HCT116 (cell line): ENCODE results near the gene TBX5. TPM values are rescaled to one million over a fixed set of nuclear protein-coding genes. Genes with fewer than 3 reads are reported as not detected.

Source experiments
- ATAC-seq: fragments of 200-7000 bp; cut with Tn5 transposase; 2 replicates; pipeline ENCODE4 v1.9.1; 2020; ENCODE audit warnings: mild to moderate bottlenecking, moderate library complexity
- BruUV-seq: library from RNA; stranded (reverse); fragments of 400-500 nt; replicated peaks from 2 replicates; lab custom pipeline; 2021; lab: Mats Ljungman, UMichigan
- CTCF ChIA-PET: fragments of 300-600 bp; sonication (Branson Sonifier 250); formaldehyde crosslinking; loops from one replicate; lab custom pipeline; 2021; ENCODE audit warnings: antibody characterized with exemption; lab: Charles Lee
- POLR2A ChIA-PET: fragments of 300-600, 350-600 bp; sonication (Branson Sonifier 250); formaldehyde crosslinking; loops from one replicate; lab custom pipeline; 2021; ENCODE audit warnings: antibody characterized with exemption; lab: Charles Lee
- RAD21 ChIA-PET, 2 experiments: fragments of 300-600 bp; sonication (Branson Sonifier 250); formaldehyde crosslinking; loops; one replicate each; lab custom pipeline; 2023; ENCODE audit warnings: low total read pairs in 2 of 2; ENCODE audit not compliant: uncharacterized antibody in 2 of 2, unreplicated experiment in 2 of 2, low non-redundant PET in 1 of 2; lab: Charles Lee
- DNase-seq: peaks from one replicate; pipeline ENCODE4 v3.0.0-alpha.2; 2010; ENCODE audit warnings: low read depth, low spot score
- H2AFZ ChIP-seq: fragments of 200-600 bp; shearing (Covaris generic), sonication (generic); 2 replicates; pipeline ENCODE4 v1.6.1; 2017; ENCODE audit warnings: low read depth, mixed run types, mixed read lengths, antibody characterized with exemption, low read length; ENCODE audit not compliant: poor library complexity, severe bottlenecking
- H3K27ac ChIP-seq: 2 replicates; pipeline ENCODE4 v1.5.1; 2012; ENCODE audit warnings: low read depth, low read length
- H3K27me3 ChIP-seq: fragments of 200-600 bp; sonication (generic); 2 replicates; pipeline ENCODE4 v1.6.1; 2016; ENCODE audit warnings: mixed run types, low read length, mixed read lengths; ENCODE audit not compliant: insufficient read depth
- H3K36me3 ChIP-seq, 2 experiments: fragments of 200-500 bp in 1 of 2; fragments of 200-600 bp in 1 of 2; sonication (Bioruptor generic) in 1 of 2; sonication (generic) in 1 of 2; 2 replicates each; pipeline versions ENCODE4 v1.5.1 to v1.6.1; 2014 to 2016; ENCODE audit warnings: low read length in 2 of 2, inconsistent platforms in 1 of 2, mixed read lengths in 1 of 2, mixed run types in 1 of 2; ENCODE audit not compliant: insufficient read depth in 2 of 2, control insufficient read depth in 1 of 2
- H3K4me1 ChIP-seq, 2 experiments: fragments of 200-600 bp in 1 of 2; sonication (generic) in 1 of 2; 2 replicates each; pipeline versions ENCODE4 v1.5.1 to v1.6.1; 2012 to 2017; ENCODE audit warnings: low read length in 2 of 2, inconsistent platforms in 1 of 2, mild to moderate bottlenecking in 1 of 2, mixed read lengths in 1 of 2, mixed run types in 1 of 2, moderate library complexity in 1 of 2; ENCODE audit not compliant: insufficient read depth in 2 of 2, control insufficient read depth in 1 of 2
- H3K4me2 ChIP-seq: fragments of 200-600 bp; sonication (generic); 2 replicates; pipeline ENCODE4 v1.6.1; 2017; ENCODE audit warnings: mixed run types, low read length, mixed read lengths
- H3K4me3 ChIP-seq, 2 experiments: fragments of 200-600 bp in 1 of 2; sonication (generic) in 1 of 2; replicated peaks in 1 of 2; 2 replicates each; pipeline ENCODE4 v1.5.1; 2011 to 2016; ENCODE audit warnings: low read length in 2 of 2, control low read depth in 1 of 2, low read depth in 1 of 2, mild to moderate bottlenecking in 1 of 2, mixed read lengths in 1 of 2, mixed run types in 1 of 2
- H3K79me2 ChIP-seq: fragments of 200-600 bp; sonication (generic); 2 replicates; pipeline ENCODE4 v1.6.1; 2017; ENCODE audit warnings: mild to moderate bottlenecking, mixed run types, low read length, moderate library complexity, mixed read lengths; ENCODE audit not compliant: insufficient read depth
- H3K9ac ChIP-seq: fragments of 200-600 bp; sonication (generic); 2 replicates; pipeline ENCODE4 v1.6.1; 2016; ENCODE audit warnings: low read length, mixed read lengths
- H3K9me2 ChIP-seq: fragments of 200-600 bp; sonication (generic), shearing (Covaris generic); 2 replicates; pipeline ENCODE4 v1.6.1; 2017; ENCODE audit warnings: mixed run types, mild to moderate bottlenecking, moderate library complexity; ENCODE audit not compliant: insufficient read depth
- H3K9me3 ChIP-seq, 2 experiments: fragments of 200-500 bp in 1 of 2; fragments of 200-600 bp in 1 of 2; sonication (Bioruptor generic) in 1 of 2; sonication (generic) in 1 of 2; 2 replicates each; pipeline ENCODE4 v1.6.1; 2014 to 2017; ENCODE audit warnings: low read length in 2 of 2, mixed read lengths in 2 of 2, inconsistent platforms in 1 of 2, low read depth in 1 of 2, mild to moderate bottlenecking in 1 of 2, mixed run types in 1 of 2, moderate library complexity in 1 of 2; ENCODE audit not compliant: control insufficient read depth in 1 of 2, insufficient read depth in 1 of 2
- H4K20me1 ChIP-seq: fragments of 200-600 bp; sonication (generic), shearing (Covaris generic); 2 replicates; pipeline ENCODE4 v1.6.1; 2017; ENCODE audit warnings: mixed run types, mild to moderate bottlenecking, moderate library complexity; ENCODE audit not compliant: insufficient read depth
- ATF3 ChIP-seq: IDR thresholded peaks from 2 replicates; pipeline ENCODE4 v1.6.1; 2012
- CBX3 ChIP-seq: IDR thresholded peaks from 2 replicates; pipeline ENCODE4 v1.6.1; 2012; ENCODE audit warnings: low read depth
- CEBPB ChIP-seq: IDR thresholded peaks from 2 replicates; pipeline ENCODE4 v1.6.1; 2012; ENCODE audit warnings: low read depth
- EZH2 ChIP-seq: fragments of 200-600 bp; sonication (generic); IDR thresholded peaks from 2 replicates; pipeline ENCODE4 v1.6.1; 2017; ENCODE audit warnings: antibody characterized with exemption, mixed run types
- EZH2phosphoT487 ChIP-seq: fragments of 200-600 bp; IDR thresholded peaks from 2 replicates; pipeline ENCODE4 v1.6.1; 2018; ENCODE audit warnings: antibody characterized with exemption, borderline replicate concordance
- FOSL1 ChIP-seq: IDR thresholded peaks from 2 replicates; pipeline ENCODE4 v1.6.1; 2012; ENCODE audit warnings: low read depth
- JUND ChIP-seq: IDR thresholded peaks from 2 replicates; pipeline ENCODE4 v1.6.1; 2012
- POLR2A ChIP-seq: IDR thresholded peaks from 2 replicates; pipeline ENCODE4 v1.7.0; 2011; ENCODE audit warnings: borderline replicate concordance; ENCODE audit not compliant: insufficient read depth, insufficient read length; ENCODE audit errors: extremely low read depth
- POLR2AphosphoS5 ChIP-seq: IDR thresholded peaks from 2 replicates; pipeline ENCODE4 v1.6.1; 2011; ENCODE audit warnings: mild to moderate bottlenecking, low read depth, low read length, moderate library complexity
- RAD21 ChIP-seq: IDR thresholded peaks from 2 replicates; pipeline ENCODE4 v1.6.1; 2012; ENCODE audit warnings: low read depth, mild to moderate bottlenecking
- SIN3A ChIP-seq: IDR thresholded peaks from 2 replicates; pipeline ENCODE4 v1.6.1; 2012; ENCODE audit warnings: low read depth
- SP1 ChIP-seq: IDR thresholded peaks from 2 replicates; pipeline ENCODE4 v1.6.1; 2012; ENCODE audit warnings: low read depth
- TCF7L2 ChIP-seq: IDR thresholded peaks from 2 replicates; pipeline ENCODE4 v1.7.0; 2011; ENCODE audit warnings: borderline replicate concordance, inconsistent platforms; ENCODE audit not compliant: insufficient read depth, insufficient read length; ENCODE audit errors: extremely low read depth
- YY1 ChIP-seq: IDR thresholded peaks from 2 replicates; pipeline ENCODE4 v1.6.1; 2011; ENCODE audit warnings: low read length, low read depth, moderate library complexity, mild to moderate bottlenecking; ENCODE audit not compliant: insufficient replicate concordance; ENCODE audit errors: extremely low read depth
- ZFX ChIP-seq: fragments of 450-650 bp; IDR thresholded peaks from 2 replicates; pipeline ENCODE4 v1.6.1; 2017
- ZNF274 ChIP-seq: fragments of 200-500 bp; sonication (Bioruptor generic); IDR thresholded peaks from 2 replicates; pipeline ENCODE4 v1.6.1; 2014; ENCODE audit warnings: mild to moderate bottlenecking, low read depth, low read length, inconsistent platforms
- intact Hi-C: fragments of 100-400 bp; cut with micrococcal nuclease; formaldehyde crosslinking; loops from 2 replicates; pipeline ENCODE4 v1.10.0; 2022
- total RNA-seq: library from RNA; stranded (reverse); gene quantifications from one replicate; pipeline ENCODE4 v1.2.1, GENCODE V29; 2021; ENCODE audit not compliant: unreplicated experiment
- TF ChIP-seq, protein P1 (sequence below): IDR thresholded peaks from 2 replicates; pipeline ENCODE4 v1.6.1; 2011; ENCODE audit warnings: mild to moderate bottlenecking, low read length, moderate library complexity; ENCODE audit not compliant: insufficient replicate concordance; ENCODE audit errors: extremely low read depth
- TF ChIP-seq, protein P2 (sequence below): IDR thresholded peaks from 2 replicates; pipeline ENCODE4 v1.6.1; 2012
- TF ChIP-seq, protein P3 (sequence below), 3 experiments: fragments of 200-600 bp in 1 of 3; sonication (generic) in 1 of 3; IDR thresholded peaks in 2 of 3; conservative IDR thresholded peaks in 1 of 3; 2 replicates each; pipeline ENCODE4 v1.5.1; 2012 to 2017; ENCODE audit warnings: low read depth in 2 of 3, low read length in 2 of 3, antibody characterized with exemption in 1 of 3, borderline replicate concordance in 1 of 3, control low read depth in 1 of 3, mild to moderate bottlenecking in 1 of 3, mixed read lengths in 1 of 3, mixed run types in 1 of 3, moderate library complexity in 1 of 3; ENCODE audit not compliant: insufficient read depth in 1 of 3

Gene TBX5
- total RNA-seq, 1 experiment from 2014 or later = 0.10 TPM

DNA sequence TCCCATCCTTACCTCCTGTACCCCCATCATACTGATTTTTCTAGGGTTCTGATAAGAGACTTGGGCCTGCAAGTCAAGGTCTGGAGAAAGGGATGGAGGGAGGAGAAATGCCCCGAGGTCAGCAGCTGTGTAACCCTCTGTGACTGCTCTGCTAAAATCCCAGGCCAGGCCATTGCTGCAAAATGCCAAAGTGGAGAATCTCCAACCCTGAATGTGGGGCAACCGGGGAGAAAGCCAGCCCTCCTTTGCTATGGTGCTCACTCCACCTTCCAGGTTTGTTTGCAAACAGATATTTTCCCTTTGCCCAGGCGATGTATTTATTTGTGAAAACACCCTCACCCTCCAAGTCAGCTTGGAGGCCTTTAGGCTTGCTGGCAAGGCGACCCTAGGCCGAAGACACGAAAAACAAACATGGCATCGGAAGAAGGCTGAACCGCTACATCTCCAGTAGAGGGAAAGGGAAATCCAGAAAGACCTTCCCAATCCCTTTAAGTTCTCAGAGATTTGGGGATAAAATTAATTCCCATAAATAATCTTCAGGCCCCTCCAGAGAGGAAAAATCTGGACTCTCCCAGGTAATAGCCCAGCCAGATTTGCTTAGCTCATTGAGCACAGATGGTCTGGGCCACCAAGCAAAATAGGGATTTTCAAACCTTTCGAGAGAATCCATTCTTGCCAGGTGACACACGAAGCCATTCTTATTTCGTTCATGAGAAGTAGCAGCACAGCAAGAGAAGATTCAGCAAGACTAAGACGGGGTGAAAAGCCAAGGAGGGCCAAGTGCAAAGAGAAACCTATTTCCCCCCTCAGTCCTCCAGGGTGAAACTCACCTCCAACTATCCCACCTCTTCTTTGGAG is 1.3 kb upstream of the TBX5 start:
- H2AFZ ChIP-seq = no peak overlapping the region
- no peaks in the 10 kb centered on the region for H3K36me3 ChIP-seq
- no peaks in the 10 kb centered on the region for H4K20me1 ChIP-seq
- POLR2A ChIA-PET = no interaction called here
- H3K4me1 ChIP-seq = no peaks in the 10 kb centered on the region
- BruUV-seq = no TSS peak
- TF ChIP-seq TCF7L2 = no peak
- TF ChIP-seq POLR2AphosphoS5 = no peak
- no peak for TF ChIP-seq CBX3
- TF ChIP-seq EZH2phosphoT487 = no peak
- TF ChIP-seq ZFX = no peak
- TF ChIP-seq SP1 = no peak
- no peak for TF ChIP-seq POLR2A
- no peak for TF ChIP-seq ZNF274
- no peak for TF ChIP-seq SIN3A
- TF ChIP-seq FOSL1 = no peak
- no peak for TF ChIP-seq JUND
- TF ChIP-seq, protein P1, sequence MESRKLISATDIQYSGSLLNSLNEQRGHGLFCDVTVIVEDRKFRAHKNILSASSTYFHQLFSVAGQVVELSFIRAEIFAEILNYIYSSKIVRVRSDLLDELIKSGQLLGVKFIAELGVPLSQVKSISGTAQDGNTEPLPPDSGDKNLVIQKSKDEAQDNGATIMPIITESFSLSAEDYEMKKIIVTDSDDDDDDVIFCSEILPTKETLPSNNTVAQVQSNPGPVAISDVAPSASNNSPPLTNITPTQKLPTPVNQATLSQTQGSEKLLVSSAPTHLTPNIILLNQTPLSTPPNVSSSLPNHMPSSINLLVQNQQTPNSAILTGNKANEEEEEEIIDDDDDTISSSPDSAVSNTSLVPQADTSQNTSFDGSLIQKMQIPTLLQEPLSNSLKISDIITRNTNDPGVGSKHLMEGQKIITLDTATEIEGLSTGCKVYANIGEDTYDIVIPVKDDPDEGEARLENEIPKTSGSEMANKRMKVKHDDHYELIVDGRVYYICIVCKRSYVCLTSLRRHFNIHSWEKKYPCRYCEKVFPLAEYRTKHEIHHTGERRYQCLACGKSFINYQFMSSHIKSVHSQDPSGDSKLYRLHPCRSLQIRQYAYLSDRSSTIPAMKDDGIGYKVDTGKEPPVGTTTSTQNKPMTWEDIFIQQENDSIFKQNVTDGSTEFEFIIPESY = no peak
- no peak for TF ChIP-seq ATF3
- TF ChIP-seq, protein P2, sequence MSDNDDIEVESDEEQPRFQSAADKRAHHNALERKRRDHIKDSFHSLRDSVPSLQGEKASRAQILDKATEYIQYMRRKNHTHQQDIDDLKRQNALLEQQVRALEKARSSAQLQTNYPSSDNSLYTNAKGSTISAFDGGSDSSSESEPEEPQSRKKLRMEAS = no peak
- TF ChIP-seq RAD21 = no peak
- TF ChIP-seq, protein P3, sequence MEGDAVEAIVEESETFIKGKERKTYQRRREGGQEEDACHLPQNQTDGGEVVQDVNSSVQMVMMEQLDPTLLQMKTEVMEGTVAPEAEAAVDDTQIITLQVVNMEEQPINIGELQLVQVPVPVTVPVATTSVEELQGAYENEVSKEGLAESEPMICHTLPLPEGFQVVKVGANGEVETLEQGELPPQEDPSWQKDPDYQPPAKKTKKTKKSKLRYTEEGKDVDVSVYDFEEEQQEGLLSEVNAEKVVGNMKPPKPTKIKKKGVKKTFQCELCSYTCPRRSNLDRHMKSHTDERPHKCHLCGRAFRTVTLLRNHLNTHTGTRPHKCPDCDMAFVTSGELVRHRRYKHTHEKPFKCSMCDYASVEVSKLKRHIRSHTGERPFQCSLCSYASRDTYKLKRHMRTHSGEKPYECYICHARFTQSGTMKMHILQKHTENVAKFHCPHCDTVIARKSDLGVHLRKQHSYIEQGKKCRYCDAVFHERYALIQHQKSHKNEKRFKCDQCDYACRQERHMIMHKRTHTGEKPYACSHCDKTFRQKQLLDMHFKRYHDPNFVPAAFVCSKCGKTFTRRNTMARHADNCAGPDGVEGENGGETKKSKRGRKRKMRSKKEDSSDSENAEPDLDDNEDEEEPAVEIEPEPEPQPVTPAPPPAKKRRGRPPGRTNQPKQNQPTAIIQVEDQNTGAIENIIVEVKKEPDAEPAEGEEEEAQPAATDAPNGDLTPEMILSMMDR (IDR thresholded peaks at IDR 0.05 in 2 of 3, conservative IDR thresholded peaks at IDR 0.05 in 1 of 3; ENCODE audit: borderline replicate concordance in 1 of 3, insufficient read depth in 1 of 3, low read depth in 2 of 3, low read length in 2 of 3) = no peak
- no peak for TF ChIP-seq EZH2
- TF ChIP-seq YY1 = no peak
- TF ChIP-seq CEBPB = no peak
- H3K9me3 ChIP-seq = no peaks in the 10 kb centered on the region
- DNase-seq (no peak), ATAC-seq (no peak)
- RAD21 ChIA-PET = no interaction called here
- no peak overlapping the region for H3K4me2 ChIP-seq
- CTCF ChIA-PET = no interaction called here
- intact Hi-C loops = no loop called here
- no peaks in the 10 kb centered on the region for H3K79me2 ChIP-seq
- 0 out of 2 replicates have a peak, but pooled peaks cover 3% of the 10 kb centered on the region for H3K27me3 ChIP-seq
- no peak overlapping the region for H3K4me3 ChIP-seq
- H3K9ac ChIP-seq = no peak overlapping the region
- no peak overlapping the region for H3K27ac ChIP-seq
- no peaks in the 10 kb centered on the region for H3K9me2 ChIP-seq
